ENCODE data around the gene TAF1C.

Gene TAF1C, protein sequence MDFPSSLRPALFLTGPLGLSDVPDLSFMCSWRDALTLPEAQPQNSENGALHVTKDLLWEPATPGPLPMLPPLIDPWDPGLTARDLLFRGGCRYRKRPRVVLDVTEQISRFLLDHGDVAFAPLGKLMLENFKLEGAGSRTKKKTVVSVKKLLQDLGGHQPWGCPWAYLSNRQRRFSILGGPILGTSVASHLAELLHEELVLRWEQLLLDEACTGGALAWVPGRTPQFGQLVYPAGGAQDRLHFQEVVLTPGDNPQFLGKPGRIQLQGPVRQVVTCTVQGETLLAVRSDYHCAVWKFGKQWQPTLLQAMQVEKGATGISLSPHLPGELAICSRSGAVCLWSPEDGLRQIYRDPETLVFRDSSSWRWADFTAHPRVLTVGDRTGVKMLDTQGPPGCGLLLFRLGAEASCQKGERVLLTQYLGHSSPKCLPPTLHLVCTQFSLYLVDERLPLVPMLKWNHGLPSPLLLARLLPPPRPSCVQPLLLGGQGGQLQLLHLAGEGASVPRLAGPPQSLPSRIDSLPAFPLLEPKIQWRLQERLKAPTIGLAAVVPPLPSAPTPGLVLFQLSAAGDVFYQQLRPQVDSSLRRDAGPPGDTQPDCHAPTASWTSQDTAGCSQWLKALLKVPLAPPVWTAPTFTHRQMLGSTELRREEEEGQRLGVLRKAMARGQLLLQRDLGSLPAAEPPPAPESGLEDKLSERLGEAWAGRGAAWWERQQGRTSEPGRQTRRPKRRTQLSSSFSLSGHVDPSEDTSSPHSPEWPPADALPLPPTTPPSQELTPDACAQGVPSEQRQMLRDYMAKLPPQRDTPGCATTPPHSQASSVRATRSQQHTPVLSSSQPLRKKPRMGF

DNA sequence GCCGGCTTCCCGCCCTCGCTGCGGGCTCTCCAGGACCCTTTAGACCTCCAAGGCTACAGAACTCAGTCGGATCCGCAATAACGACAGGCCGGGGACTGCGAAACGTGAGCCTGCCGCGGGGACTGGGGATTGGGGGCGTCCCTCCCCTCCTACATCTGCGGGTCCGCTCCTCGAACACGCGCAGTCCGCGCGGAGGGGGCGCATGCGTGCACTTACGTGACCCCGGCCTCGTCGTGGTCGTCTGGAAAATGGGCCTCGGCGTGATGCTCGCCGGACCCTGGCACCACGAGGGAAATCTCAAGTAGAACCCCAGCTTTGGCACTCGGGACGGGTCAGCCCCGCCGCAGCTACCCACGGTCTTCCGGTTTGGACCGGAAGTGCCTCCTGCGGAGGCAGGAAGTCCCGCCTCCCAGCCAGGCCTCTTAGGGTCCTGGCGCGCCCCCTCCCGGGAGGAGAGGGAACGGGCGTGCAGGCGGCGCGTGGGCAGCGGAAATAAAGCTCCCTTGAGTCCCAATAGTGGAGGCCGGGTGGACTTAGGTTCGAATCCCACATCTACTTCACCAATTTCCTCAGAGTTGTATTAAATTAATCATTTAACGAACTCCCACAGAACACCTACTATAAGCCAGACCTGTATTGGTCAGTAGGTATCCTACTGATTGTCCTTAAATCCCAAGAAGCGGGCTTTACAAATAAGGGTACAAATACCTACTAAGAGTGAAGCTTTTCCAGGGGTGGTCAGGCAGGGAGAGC, at the start of gene TAF1C:
TAF1C (minus strand) TSS at position 373 of the 753 bp plus-strand sequence. CDS start 2,069 bp downstream, outside the sequence.
- Histone ChIP-seq H3K27ac (ENCODE audit: low read length) (no peak within 1 kb of the TSS), H3K9ac (ENCODE audit: low read length) (peak within 1 kb of the TSS; percentile 81)

DNA sequence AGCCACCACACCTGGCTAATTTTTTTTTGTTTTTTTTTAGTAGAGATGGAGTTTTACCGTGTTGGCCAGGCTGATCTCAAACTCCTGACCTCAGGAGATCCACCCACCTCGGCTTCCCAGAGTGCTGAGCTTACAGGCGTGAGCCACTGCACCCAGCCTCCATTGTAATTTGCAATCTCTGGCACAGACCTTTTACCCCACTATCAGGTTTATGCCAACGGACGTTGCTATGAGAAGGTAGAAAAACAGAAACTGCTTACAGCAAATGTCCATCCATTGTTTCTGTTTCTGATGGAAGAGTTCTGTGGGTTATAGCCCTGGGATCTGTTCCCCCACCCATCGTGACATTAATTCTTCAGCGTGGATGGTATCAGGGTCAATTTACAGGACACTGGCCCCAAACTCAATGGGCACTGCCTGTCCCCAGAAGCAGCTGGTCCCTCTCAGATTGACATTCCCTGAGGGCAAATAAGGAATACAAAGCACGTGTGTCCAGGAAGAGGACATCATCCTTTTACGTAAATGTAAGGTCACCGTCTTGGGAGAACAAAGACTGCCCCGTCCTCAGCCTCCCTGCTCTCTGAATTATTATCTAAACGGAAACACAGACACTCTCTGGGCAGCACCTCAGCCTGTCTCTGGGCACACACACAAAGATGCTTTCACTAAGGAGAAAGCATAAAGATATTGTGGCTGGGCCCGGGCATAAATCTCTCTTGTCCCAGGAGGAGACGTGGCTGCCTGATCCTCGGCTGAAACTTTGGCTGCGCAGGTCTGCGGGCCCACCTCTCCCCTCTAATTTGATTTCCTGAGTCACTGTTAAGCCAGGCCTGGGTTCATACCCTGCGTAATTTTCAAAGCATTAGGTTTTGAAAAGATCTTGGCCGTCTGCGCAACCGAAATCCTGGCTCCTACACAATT, 47.7 kb upstream of the TAF1C start:
- Histone ChIP-seq H3K9me3 (ENCODE audit: control insufficient read depth, low read depth, low read length) (no peaks in the 10 kb centered on the region), H3K4me3 (ENCODE audit: low read length) (no peak overlapping the region), H3K27ac (ENCODE audit: low read length) (no peak overlapping the region), H3K4me1 (ENCODE audit: control insufficient read depth, low read depth, low read length) (no peaks in the 10 kb centered on the region), H3K9ac (ENCODE audit: low read length) (no peak overlapping the region), H3K36me3 (ENCODE audit: control insufficient read depth, low read depth, low read length) (no peaks in the 10 kb centered on the region), H3K27me3 (ENCODE audit: control insufficient read depth, insufficient read depth, low read length) (no peaks in the 10 kb centered on the region)

More for the DNA sequence above, at the start of gene TAF1C:
- Histone ChIP-seq H3K4me3 (ENCODE audit: low read length) (peak within 1 kb of the TSS; percentile 87), H3K27me3 (ENCODE audit: control insufficient read depth, insufficient read depth, low read length) (no peaks in the 10 kb centered on the region), H3K36me3 (ENCODE audit: control insufficient read depth, low read depth, low read length) (peaks cover 18% of the 10 kb centered on the region), H3K4me1 (ENCODE audit: control insufficient read depth, low read depth, low read length) (no peaks in the 10 kb centered on the region), H3K9me3 (ENCODE audit: control insufficient read depth, low read depth, low read length) (no peaks in the 10 kb centered on the region)

DNA sequence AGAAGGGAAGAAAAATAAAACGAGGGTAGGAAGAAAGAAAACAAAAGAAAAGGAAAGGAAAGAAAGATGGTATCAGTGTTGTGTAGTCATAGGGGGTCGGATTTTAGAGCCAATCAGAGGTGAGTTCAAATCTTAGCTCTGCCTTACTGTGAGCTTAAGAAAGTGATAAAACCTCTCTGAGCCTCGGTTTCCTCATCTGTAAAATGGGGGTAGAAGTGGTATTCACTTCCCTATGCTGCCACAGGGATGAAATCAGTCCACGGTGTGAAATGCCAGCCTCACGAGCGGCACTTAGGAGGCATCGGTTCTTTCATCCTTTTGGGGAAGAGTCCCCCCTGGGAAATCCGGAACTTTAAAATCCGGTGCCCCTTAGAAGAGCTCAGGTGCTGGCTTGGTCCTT, 46.9 kb upstream of the TAF1C start:
- Histone ChIP-seq H3K4me3 (ENCODE audit: low read length) (no peak overlapping the region), H3K4me1 (ENCODE audit: control insufficient read depth, low read depth, low read length) (no peaks in the 10 kb centered on the region), H3K27ac (ENCODE audit: low read length) (no peak overlapping the region), H3K27me3 (ENCODE audit: control insufficient read depth, insufficient read depth, low read length) (no peaks in the 10 kb centered on the region), H3K9me3 (ENCODE audit: control insufficient read depth, low read depth, low read length) (no peaks in the 10 kb centered on the region), H3K9ac (ENCODE audit: low read length) (no peak overlapping the region), H3K36me3 (ENCODE audit: control insufficient read depth, low read depth, low read length) (no peaks in the 10 kb centered on the region)

DNA sequence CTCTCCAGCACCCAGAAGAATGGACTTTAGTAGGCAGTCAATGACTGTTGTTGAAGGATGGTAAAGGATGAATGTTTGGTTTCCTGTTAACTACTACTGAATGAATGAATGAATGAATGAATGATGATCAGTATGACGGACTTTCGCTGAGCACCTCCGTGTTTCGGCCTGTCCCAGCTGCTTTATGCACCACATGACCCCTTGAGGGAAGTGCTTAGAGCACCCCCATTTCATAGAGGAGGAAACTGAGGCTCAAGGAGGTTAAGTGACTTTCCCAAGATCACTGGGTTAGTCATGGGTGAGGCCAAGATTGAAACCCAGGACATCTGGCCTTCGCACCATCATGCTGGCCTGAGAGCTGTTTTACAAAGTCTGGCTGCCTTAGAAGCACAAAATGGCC, 46.1 kb upstream of the TAF1C start:
- Histone ChIP-seq H3K4me3 (ENCODE audit: low read length) (no peak overlapping the region), H3K9ac (ENCODE audit: low read length) (no peak overlapping the region), H3K27me3 (ENCODE audit: control insufficient read depth, insufficient read depth, low read length) (no peaks in the 10 kb centered on the region), H3K4me1 (ENCODE audit: control insufficient read depth, low read depth, low read length) (peaks cover 1% of the 10 kb centered on the region), H3K36me3 (ENCODE audit: control insufficient read depth, low read depth, low read length) (no peaks in the 10 kb centered on the region), H3K9me3 (ENCODE audit: control insufficient read depth, low read depth, low read length) (no peaks in the 10 kb centered on the region), H3K27ac (ENCODE audit: low read length) (no peak overlapping the region)

DNA sequence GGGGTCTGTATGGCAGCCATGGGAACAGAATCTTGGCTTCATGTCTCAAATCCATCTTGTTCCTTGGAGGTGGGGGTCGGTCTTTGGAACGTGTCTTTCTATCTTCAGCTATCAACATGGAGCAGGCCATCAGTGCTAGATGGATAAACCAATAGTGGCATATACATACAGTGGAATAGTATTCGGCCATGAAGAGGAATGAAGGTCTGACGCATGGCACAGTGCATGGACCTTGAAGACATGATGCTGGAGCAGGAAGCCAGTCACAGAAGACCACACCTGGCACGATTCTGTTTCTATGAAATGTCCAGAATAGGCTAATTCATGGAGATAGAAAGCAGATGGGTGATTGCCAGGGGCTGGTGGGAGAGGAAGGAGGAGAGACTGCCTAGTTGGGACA, 45.2 kb upstream of the TAF1C start:
- H3K9me3 ChIP-seq (ENCODE audit: control insufficient read depth, low read depth, low read length) = no peaks in the 10 kb centered on the region
- H3K27ac ChIP-seq (ENCODE audit: low read length) = no peak overlapping the region
- no peak overlapping the region for H3K4me3 ChIP-seq (ENCODE audit: low read length)
- no peaks in the 10 kb centered on the region for H3K36me3 ChIP-seq (ENCODE audit: control insufficient read depth, low read depth, low read length)
- no peaks in the 10 kb centered on the region for H3K27me3 ChIP-seq (ENCODE audit: control insufficient read depth, insufficient read depth, low read length)
- H3K4me1 ChIP-seq (ENCODE audit: control insufficient read depth, low read depth, low read length) = peaks cover 4% of the 10 kb centered on the region
- H3K9ac ChIP-seq (ENCODE audit: low read length) = no peak overlapping the region

DNA sequence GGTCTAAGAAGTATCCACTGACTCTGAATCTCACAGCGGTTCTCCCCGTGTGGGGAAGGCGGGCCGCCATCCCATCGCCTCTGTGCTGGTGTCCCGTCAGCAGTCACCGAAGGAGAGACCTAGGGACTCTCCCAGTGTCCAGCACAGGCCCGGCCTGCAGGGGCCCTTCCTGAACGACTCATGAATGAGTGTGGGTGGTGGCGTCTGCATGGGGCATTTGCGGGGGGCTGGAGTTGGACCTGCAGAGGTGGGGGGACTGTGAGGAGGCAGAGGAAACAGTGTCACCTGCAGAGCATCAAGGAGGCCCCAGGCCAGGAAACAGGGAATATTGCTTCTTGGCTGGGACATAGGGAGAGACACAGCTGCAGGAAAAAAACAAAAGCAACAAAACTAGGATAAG, 42.6 kb upstream of the TAF1C start:
- Histone ChIP-seq H3K36me3 (ENCODE audit: control insufficient read depth, low read depth, low read length) (no peaks in the 10 kb centered on the region), H3K9ac (ENCODE audit: low read length) (no peak overlapping the region), H3K27ac (ENCODE audit: low read length) (no peak overlapping the region), H3K4me3 (ENCODE audit: low read length) (no peak overlapping the region), H3K4me1 (ENCODE audit: control insufficient read depth, low read depth, low read length) (peaks cover 4% of the 10 kb centered on the region), H3K9me3 (ENCODE audit: control insufficient read depth, low read depth, low read length) (no peaks in the 10 kb centered on the region), H3K27me3 (ENCODE audit: control insufficient read depth, insufficient read depth, low read length) (no peaks in the 10 kb centered on the region)

DNA sequence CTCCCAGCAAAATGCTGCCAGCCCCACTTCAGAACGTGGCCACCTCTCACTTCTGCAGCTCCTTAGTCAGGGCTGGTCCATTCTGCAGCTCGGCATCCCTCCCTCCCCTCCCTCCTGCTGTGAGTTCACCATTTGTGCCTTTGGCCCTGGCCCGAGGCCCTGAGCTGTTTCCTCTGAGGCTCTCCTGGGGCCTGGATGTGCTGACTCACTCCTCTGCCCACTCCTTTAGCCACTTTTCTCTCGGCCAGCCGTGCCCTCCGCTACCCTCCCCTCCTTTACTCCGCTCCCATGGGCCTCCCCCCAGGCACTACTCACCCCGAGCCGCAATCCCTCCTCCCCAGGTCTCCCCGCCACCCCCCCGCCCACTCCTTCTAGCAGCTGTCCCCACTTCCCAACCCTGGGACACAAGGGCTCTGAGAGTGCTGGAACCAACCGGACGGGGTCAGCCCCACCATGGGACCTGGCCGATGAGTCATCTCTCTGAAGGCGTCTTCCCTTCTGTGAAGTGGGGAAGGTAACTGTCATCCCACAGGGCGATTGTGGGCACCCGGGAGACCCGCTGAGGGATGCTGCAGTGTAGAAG, 41.5 kb upstream of the TAF1C start:
- H3K36me3 ChIP-seq (ENCODE audit: control insufficient read depth, low read depth, low read length) = no peaks in the 10 kb centered on the region
- H3K27ac ChIP-seq (ENCODE audit: low read length) = no peak overlapping the region
- H3K9ac ChIP-seq (ENCODE audit: low read length) = no peak overlapping the region
- H3K4me1 ChIP-seq (ENCODE audit: control insufficient read depth, low read depth, low read length) = peaks cover 4% of the 10 kb centered on the region
- H3K4me3 ChIP-seq (ENCODE audit: low read length) = no peak overlapping the region
- no peaks in the 10 kb centered on the region for H3K9me3 ChIP-seq (ENCODE audit: control insufficient read depth, low read depth, low read length)
- no peaks in the 10 kb centered on the region for H3K27me3 ChIP-seq (ENCODE audit: control insufficient read depth, insufficient read depth, low read length)

DNA sequence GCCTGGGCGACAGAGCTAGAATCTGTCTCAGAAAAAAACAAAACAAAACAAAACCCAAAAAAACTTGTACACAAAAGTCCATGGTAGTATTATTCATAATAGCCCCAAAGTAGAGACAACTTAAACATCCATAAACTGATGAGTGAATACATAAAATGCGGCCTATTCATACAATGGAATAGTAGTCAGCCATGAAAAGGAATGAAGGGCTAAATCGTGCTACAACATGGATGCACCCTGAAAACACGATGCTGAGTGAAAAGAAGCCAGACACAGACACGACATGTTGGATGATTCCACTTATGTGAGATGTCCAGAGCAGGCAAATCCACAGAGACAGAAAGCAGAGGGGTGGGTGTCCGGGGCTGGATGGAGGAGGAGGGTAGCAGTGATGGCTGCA, 40.7 kb upstream of the TAF1C start:
- H3K4me1 ChIP-seq (ENCODE audit: control insufficient read depth, low read depth, low read length) = peaks cover 4% of the 10 kb centered on the region
- H3K27ac ChIP-seq (ENCODE audit: low read length) = no peak overlapping the region
- no peaks in the 10 kb centered on the region for H3K36me3 ChIP-seq (ENCODE audit: control insufficient read depth, low read depth, low read length)
- H3K9me3 ChIP-seq (ENCODE audit: control insufficient read depth, low read depth, low read length) = no peaks in the 10 kb centered on the region
- H3K9ac ChIP-seq (ENCODE audit: low read length) = no peak overlapping the region
- H3K27me3 ChIP-seq (ENCODE audit: control insufficient read depth, insufficient read depth, low read length) = no peaks in the 10 kb centered on the region
- H3K4me3 ChIP-seq (ENCODE audit: low read length) = no peak overlapping the region

DNA sequence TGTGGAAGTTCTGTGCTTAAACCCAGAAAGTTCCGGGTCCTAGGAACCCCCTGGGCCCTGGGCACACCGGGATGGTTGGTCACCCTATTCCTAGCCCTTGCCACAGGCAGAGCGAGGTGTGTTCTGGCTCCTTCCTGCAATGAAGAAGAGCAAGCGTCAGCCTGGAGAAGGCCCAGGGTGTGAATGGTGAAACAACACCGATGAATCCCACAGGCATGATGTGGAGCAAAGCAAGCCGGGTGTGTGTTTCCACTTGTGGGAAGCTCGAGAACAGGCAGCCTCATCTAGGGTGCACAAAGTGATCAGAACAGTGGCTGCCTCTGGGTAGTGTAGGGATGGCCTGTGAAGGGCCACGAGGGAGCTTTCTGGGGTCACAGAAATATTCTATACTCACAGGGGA, 39.2 kb upstream of the TAF1C start:
- Histone ChIP-seq H3K9me3 (ENCODE audit: control insufficient read depth, low read depth, low read length) (no peaks in the 10 kb centered on the region), H3K27ac (ENCODE audit: low read length) (no peak overlapping the region), H3K4me1 (ENCODE audit: control insufficient read depth, low read depth, low read length) (peaks cover 4% of the 10 kb centered on the region), H3K27me3 (ENCODE audit: control insufficient read depth, insufficient read depth, low read length) (no peaks in the 10 kb centered on the region), H3K4me3 (ENCODE audit: low read length) (no peak overlapping the region), H3K36me3 (ENCODE audit: control insufficient read depth, low read depth, low read length) (no peaks in the 10 kb centered on the region), H3K9ac (ENCODE audit: low read length) (no peak overlapping the region)

DNA sequence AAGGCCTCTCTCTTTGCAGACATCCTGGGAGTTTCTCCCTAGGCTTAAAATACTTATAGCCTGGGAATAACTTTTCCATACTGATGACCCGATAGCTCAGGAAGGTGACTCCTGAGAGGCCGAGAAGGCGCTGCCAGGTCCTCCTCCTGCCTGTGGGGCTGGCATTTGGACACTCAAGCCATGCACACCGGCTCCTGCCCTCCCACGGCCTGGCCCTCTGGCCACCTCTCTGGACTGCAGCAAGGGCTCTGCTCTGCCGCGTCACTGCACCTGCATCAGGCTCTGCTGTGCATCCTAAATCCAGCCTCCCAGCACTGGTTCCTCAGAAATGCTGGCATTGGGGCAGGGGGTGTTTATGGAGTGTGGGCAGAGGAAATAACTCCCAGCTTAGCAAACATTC, 38.7 kb upstream of the TAF1C start:
- Histone ChIP-seq H3K36me3 (ENCODE audit: control insufficient read depth, low read depth, low read length) (no peaks in the 10 kb centered on the region), H3K27me3 (ENCODE audit: control insufficient read depth, insufficient read depth, low read length) (no peaks in the 10 kb centered on the region), H3K4me3 (ENCODE audit: low read length) (no peak overlapping the region), H3K27ac (ENCODE audit: low read length) (no peak overlapping the region), H3K4me1 (ENCODE audit: control insufficient read depth, low read depth, low read length) (peaks cover 4% of the 10 kb centered on the region), H3K9ac (ENCODE audit: low read length) (no peak overlapping the region), H3K9me3 (ENCODE audit: control insufficient read depth, low read depth, low read length) (no peaks in the 10 kb centered on the region)

Measured in iPS-18a (cell line).